Inflammatory macrophage (primary cell): ENCODE data around the gene PROC.
"Not testable (repeated sequence)": the region's sequence is repeated elsewhere in the genome, so short reads cannot be mapped to it uniquely, and the experiment has no call there.

Experiments used
- DNase-seq, 2 donors: peaks; one replicate each; pipeline ENCODE4 v3.0.0-alpha.2; 2020 to 2022

The PROC gene

DNA sequence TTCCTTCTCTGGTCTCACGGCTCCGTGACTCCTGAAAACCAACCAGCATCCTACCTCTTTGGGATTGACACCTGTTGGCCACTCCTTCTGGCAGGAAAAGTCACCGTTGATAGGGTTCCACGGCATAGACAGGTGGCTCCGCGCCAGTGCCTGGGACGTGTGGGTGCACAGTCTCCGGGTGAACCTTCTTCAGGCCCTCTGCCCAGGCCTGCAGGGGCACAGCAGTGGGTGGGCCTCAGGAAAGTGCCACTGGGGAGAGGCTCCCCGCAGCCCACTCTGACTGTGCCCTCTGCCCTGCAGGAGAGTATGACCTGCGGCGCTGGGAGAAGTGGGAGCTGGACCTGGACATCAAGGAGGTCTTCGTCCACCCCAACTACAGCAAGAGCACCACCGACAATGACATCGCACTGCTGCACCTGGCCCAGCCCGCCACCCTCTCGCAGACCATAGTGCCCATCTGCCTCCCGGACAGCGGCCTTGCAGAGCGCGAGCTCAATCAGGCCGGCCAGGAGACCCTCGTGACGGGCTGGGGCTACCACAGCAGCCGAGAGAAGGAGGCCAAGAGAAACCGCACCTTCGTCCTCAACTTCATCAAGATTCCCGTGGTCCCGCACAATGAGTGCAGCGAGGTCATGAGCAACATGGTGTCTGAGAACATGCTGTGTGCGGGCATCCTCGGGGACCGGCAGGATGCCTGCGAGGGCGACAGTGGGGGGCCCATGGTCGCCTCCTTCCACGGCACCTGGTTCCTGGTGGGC is 10.0 kb downstream of the PROC start:
- DNase-seq = no peak

DNA sequence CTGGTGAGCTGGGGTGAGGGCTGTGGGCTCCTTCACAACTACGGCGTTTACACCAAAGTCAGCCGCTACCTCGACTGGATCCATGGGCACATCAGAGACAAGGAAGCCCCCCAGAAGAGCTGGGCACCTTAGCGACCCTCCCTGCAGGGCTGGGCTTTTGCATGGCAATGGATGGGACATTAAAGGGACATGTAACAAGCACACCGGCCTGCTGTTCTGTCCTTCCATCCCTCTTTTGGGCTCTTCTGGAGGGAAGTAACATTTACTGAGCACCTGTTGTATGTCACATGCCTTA is 10.5 kb downstream of the PROC start:
- DNase-seq = no peak

DNA sequence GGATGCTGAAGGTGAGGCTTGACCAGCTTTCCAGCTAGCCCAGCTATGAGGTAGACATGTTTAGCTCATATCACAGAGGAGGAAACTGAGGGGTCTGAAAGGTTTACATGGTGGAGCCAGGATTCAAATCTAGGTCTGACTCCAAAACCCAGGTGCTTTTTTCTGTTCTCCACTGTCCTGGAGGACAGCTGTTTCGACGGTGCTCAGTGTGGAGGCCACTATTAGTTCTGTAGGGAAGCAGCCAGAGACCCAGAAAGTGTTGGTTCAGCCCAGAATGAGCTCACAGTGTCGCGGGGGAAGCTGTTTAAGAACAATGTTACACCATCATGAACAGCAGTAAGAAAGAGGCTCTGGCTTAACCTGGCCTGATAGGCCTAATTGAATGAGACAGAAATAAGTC is 11.1 kb downstream of the PROC start:
- DNase-seq = no peak

DNA sequence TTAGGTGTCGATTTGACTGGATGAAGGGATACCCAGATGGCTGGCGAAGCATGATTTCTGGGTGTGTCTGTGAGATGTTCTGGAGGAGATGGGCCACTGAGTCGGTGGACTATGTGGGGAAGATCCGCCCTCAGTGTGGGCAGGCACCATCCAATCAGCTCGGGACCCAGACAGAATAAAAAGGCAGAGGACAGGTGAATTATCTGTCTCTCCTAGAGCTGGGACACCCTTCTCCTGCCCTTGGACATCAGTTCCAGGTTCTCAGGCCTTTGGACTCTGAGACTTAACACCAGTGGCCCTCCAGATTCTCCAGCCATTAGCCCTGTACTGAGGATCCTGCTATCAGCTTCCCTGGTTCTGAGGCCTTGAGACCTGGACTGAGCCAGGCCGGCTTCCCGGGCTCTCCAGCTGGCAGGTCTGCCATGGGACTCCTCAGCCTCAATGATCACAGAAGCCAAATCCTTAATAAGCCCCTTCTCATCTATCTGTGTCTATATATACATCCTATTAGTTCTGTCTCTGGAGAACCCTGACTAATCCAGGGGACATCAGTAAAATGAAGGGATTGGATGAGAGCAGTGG is 11.7 kb downstream of the PROC start:
- no peak for DNase-seq

DNA sequence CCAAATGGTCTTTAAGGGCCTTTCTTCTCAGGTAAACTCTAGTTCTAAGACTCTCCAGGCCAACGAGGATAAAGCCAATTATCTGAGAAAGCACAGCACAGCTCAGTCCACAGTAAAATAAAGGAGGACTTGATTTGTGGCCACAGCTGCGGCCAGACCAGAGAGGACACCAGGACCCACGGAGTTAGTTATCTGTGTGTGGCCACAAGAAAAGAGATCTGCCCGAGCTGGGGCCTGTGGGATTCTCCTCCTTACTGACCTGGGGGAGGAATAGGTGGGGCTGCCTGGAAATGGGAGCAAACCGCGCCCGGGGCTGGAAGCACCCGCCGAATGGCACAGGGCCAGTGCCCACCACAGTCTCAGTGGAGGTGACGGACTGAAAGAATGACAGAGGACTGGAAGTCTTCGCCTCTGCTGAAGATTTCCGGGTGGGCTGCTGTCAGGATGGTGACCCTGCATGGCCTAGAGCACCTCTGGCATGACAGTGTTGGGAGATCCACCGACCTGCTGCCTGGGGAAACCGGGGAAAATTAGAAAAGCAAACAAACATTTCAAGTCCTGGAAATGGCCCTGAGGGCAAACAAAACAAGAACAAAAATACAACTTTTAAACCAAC is 13.3 kb downstream of the PROC start:
- DNase-seq = no peak

DNA sequence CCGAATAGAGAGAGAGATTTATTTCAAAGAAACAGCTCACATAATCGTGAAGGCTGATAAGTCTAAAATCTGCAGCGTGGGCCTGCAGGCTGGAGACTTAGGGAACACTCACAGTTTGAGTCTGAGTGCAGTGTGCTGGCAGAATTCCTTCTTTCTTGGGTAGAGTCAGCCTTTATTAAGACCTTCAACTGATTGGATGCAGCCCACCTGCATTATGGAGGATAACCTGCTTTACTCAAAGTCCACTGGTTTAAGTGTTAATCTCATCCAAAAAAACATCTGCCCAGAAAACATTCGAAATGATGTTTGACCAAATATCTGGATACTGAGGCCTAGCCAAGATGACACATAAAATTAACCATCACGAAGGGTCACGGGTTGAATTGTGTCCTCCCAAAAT is 16.3 kb downstream of the PROC start:
- no peak for DNase-seq

DNA sequence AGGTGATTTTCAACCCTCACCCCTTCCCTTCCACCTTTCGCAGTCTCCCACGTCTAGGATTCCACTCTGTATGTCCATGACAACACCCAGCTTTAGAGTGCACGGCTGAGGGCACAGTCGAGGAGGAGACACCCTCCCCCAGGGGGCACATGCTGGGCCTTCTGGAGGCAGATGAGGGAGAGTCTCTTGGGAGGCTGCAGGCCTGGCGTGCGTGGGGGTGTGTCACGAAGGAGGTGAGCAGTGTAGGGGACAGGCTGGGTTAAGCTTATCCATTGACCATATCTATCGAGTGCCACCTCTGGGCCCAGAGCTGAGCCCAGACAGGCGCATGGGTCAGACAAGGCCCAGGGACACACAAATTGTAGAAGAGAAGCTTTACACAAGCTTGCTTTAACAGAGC is 18.8 kb downstream of the PROC start:
- DNase-seq = no peak

DNA sequence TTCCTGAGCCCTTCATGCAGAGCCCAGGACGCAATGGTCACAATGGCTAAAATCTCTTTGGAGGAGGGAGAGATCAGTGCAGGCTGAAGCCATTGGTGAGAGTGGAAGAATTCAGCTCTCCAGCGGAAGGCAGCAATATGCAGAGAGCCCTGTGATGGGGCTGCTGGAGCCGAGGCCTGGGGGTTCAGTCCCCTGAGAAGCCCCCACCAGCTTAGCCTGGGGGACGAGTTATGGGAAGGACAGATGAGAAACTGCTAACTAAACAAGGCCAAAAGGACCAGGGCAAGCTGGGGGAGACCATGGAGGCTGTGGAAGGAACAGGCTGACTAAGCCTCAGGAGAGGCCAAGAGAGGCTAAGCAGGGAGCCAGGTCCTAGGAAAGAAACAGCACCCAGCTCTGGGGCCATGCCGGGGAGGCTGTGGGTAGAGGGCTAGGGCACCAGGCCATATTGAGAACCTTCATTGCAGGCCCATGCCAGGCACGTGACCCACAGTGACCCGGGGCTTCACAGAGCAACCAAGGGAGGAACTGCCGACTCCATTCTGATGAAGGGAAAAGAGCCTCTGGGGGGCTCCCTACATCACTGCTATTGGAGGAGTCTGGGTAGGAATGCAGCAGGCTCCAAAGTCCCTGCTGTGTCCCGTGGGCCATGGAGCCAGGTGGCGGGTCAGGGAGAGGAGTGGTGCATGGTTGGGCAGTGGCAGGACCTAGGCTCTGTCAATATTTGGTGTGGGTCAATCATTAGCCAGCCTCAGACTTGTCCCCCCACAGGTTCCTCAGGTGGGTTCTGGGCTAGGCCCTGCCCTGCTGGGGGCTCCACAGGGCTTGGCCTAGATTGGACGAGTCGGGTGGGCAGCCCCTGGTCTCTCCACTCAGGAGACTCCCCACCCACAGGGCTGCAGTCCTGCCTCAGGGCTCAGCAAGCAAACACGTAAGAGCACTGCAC is 19.8 kb downstream of the PROC start:
- DNase-seq = no peak

DNA sequence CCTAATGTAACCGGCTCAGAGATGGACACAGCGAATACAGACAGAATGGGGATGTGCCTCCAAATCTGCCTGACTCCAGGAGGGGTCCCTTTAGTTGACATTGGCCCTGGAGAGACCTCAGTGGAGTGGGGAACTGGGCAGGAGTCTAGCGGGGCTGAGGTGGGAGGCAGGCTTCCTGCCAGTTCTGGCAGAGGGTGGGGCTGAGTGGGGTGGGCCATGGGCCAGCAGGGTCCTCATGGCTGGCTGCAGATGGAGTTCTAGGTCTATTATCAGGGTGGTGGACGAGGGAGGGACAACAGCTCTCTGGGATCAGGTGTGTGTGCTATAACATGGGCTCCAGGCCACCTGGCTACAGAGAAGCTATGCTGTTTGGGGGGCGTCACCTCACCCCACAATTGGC is 21.1 kb downstream of the PROC start:
- DNase-seq = no peak

DNA sequence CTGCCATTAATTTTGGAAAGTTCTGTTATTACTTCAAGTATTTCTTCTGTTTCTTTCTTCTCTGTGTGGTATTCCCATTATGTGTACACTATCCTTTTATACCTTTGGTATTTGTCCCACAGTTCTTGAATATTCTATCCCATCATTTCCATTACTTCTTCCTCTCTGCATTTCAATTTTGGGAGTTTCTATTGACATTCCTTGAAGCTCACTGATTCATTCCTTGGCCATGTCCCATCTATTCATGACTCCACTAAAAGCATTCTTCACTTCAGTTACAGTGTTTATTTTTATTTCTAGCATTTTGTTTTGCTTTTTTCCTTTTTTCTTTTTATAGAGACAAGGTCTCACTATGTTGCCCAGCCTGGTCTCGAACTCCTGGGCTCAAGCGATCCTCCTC is 30.3 kb downstream of the PROC start:
- DNase-seq = no peak

DNA sequence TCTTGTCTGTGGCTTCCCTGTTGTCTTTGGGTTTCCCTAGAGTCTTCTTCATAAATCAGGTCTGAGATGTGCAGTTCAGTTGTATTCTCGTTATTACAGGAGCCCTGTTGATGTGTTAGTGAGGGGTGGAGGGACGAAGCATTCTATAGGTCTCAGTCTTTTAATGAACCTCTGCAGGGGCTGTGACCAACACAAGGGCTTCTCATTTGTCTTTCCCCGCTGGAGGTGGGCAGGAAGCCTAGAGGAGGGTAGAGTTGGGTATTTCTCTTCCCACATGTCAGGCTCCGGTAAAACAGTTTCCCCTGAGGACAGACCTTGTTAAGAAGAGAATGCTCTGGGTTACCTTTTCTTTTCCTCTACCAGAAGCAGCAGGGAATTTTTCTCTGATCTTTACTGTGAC is 31.2 kb downstream of the PROC start:
- DNase-seq = no peak

DNA sequence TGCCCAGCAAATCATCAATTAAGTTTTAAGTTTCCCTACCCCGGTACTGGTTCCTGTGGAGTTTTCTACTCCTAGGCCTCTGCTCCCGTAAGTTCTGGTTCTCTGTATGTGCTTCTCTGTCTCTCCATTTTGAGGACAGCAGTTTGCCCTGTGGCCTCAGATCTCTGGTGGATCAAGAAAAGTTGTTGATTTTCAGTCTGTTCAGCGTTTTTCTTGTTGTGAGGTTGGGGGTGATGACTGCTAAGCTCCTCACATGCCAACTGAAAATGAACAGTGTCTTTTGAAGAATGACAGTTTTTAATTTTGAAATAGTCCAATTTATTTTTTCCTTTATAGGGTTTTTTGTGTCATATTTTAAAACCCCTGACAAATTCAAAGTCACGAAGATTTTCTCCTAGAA is 31.7 kb downstream of the PROC start:
- no peak for DNase-seq

DNA sequence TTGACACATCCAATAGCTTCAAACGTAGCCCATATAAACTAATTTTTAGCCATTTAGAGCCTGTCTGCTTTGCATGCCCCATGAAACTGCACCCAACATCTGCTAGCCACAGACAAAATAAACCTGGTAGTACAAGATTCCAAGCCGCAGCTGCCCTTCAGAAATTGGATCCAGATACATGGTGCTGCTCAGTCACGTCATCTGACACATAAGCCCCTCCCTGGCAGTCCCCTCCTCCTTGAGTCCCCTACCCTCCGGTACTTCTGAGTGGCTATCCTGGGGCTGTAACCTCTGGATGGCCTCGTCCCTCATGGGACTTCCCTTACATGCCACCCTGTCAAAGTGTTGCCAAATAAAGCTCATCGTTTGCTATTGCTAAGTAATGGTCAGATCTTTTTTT is 33.8 kb downstream of the PROC start:
- DNase-seq = peak in 1 of 2 donors; percentile 3

DNA sequence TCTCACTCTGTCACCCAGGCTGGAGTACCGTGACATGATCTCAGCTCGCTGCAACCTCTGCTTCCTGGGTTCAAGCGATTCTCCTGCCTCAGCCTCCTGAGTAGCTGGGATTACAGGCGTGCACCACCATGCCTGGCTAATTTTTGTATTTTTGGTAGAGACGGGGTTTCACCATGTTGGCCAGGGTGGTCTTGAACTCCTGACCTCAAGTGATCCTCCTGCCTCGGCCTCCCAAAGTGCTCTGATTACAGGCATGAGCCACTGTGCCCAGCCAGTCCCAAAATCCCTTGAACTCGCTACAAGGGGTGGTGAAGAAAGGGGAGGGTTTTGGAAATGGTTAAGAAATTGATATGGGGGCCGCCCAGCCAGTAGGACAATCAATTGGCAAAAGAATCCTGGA is 34.2 kb downstream of the PROC start:
- not testable (repeated sequence) for DNase-seq

DNA sequence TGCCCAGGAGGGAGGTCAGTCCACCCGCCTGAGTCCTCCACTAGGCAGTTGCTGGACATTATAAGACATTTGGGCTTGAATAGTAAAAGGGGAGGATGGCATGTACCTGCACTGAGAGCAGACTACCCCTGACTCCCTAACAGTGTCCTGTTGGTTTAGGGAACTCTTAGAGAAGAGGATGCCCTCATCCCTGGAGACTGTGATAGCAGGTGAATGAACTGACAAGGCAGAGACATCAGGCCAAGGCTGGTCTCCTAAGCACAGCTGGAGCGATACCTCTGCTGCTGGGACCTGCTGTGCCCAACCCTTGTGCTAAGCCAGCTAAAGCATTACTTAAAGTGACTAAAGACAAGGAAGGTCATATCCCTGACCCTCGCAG is 34.8 kb downstream of the PROC start:
- no peak for DNase-seq

DNA sequence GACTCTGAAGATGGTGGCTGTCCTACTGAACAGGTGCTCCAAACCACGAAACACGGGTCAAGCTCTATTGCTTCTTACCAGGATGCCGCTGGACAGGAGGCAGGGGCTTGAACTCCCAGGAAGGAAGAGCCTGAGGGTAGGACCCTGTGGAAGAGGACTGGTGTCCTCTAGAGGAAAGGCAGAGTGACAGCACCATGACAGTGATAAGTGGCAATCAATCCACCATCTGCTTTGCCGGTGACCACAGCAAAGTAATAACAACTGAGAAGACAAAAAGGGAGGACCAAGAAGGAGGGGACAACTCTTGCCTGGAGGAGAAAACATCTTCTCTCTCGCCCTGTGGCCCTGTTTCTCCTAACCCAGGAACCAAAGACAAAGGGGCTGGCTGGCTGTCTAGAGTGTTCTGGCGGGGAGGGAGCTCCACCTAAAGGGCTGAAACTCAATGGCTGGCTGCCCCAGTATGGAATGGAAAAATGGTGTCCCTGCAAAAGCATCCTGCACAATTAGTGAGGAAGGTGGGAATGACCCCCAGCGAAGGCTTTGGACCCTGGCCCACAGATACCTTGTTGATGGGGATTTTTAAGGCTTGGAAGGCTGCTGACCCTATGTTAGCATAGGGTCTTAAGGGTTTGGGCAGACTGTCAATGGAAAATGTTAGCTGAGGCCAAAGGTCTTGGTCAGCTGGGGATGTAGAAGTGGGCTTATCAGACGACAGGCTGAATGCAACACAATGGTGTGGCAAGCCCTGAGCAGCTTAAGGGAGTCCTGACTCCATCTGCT is 35.4 kb downstream of the PROC start:
- DNase-seq = peak in 1 of 2 donors; percentile 16

DNA sequence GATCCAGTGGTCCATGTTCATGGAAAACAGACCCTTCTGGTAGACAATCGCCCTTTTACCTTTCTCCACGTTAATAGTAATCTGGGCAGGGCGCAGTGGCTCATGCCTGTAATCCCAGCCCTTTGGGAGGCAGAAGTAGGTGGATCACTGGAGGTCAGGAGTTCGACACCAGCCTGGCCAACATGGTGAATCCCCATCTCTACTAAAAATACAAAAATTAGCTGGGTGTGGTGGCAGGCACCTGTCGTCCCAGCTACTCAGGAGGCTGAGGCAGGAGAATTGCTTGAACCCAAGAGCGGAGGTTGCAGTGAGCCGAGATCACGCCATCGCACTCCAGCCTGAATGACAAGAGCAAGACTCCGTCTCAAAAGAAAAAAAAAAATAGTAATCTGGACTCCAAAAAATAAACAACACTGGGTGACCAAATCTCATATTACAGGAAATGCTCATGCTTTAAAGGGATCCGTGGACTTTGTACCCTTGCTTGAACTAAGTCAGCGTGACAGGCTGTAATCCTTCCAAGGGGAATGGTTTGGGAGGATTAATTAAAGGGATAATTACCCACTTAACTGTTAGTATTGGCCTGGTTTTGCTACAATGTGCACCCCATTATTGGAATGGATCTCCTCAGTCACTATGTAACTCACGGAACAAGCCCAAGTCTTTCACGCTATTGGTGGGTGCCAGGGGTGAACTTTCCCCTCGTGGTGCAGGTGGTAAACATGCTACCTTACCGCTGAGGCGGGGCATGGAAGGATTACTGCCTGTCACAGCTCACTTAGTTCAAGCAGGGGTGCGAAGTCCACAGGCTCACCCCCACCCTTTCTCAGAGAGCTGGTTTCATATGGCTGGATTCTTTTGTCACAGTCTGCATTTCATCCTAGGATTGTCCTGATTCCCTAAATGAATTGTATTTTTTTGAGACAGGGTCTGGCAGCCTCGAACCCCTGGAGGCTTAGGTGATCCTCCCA is 36.7 kb downstream of the PROC start:
- no peak for DNase-seq

DNA sequence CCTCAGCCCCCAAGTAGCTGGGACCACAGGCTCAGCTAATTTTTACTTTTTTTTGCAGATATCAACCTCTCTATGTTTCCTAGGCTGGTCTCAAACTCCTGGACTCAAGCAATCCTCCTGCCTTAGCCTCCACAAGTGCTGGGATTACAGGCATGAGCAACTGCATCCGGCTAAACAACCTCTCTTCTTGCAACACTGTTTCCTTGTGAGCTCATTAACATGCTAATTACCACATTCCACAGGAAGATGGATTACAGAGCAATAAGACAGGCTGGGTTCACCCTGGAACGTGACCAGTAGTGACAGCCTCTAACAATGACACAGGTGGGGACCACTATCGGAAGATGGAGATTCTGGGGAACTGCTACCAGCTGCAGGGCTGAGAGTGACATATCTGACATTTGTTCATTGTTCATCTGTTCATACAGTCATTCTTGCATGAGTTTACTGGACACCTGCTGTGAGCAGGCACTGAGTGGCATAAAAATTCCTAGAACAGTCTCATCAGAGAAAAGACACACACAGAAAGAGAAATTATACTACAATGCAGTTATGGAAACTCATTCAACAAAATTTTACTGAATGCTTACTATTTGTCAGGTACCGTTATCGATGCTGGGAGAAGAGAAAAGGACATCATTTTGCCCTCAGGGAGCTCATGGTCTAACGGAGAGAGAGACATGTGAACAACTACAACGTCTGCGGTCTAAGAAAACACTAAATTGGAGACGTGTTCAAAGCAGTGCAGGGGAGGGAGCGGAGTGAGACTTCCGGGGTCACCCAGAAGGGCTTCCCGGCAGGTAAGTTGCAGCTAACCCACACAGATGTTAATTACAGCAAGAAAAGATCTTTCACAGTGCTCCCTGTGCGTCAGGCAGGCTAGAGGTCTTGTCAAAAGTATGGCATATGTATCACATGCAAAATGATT is 37.6 kb downstream of the PROC start:
- DNase-seq = no peak

DNA sequence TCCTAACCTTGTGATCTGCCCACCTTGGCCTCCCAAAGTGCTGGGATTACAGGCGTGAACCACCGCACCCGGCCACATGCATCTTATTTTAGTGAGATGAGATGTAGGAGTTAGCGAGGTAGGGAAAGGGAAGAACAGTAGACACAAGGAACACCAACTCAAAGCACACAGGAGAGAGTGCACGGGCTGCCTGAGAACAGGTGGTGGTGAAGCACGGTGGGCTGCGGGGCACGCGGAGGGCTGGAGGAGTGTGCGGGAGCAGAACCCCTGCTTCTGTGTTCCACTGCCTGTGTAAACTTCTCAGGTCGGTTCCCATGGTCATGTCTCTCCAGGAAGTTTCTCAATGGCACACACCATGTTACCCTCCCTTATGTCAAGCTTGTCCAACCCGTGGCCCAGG is 38.7 kb downstream of the PROC start:
- DNase-seq = no peak

DNA sequence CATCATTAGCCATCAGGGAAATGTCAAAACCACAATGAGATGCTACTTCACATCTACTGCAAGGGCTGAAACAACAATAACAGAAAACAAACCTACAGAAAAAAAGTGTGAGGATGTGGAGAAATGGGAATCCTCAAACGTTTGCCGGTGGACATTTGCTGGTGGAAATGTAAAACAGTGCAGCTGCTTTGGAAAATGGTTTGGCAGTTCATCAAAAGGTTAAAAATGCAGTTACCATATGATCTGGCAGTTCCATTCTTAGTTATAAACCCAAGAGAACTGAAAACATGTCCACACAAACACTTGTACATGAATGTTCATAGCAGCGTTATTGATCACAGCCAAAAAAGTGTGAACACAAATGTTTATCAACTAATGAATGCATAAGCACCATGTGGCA is 44.2 kb downstream of the PROC start:
- DNase-seq = no peak
